GM18868 (cell line): ENCODE measurements around the gene SPECC1L.

Source experiments
- ATAC-seq: cut with Tn5 transposase; IDR thresholded peaks from one replicate; pipeline ENCODE4 v1.9.1; 2021; ENCODE audit warnings: mild to moderate bottlenecking, moderate library complexity; ENCODE audit not compliant: unreplicated experiment

SPECC1L gene

DNA sequence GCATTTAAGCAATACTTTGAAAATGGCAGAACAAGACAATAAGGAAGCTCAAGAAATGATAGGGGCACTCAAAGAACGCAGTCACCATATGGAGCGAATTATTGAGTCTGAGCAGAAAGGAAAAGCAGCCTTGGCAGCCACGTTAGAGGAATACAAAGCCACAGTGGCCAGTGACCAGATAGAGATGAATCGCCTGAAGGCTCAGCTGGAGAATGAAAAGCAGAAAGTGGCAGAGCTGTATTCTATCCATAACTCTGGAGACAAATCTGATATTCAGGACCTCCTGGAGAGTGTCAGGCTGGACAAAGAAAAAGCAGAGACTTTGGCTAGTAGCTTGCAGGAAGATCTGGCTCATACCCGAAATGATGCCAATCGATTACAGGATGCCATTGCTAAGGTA is 51.9 kb downstream of the SPECC1L start:
- ATAC-seq: no peak

- no peak for ATAC-seq
These were observed 52.6 kb downstream of the SPECC1L start for GRCh38 chr22:24323233-24323632.

GRCh38 chr22:24323695-24324094 is 53.1 kb downstream of the SPECC1L start:
- no peak for ATAC-seq

- no peak for ATAC-seq
These were observed 53.5 kb downstream of the SPECC1L start for GRCh38 chr22:24324137-24324536.

- no peak for ATAC-seq
These were observed 54.6 kb downstream of the SPECC1L start for GRCh38 chr22:24325105-24325757.

GRCh38 chr22:24326266-24326665 is 55.6 kb downstream of the SPECC1L start:
- no peak for ATAC-seq

DNA sequence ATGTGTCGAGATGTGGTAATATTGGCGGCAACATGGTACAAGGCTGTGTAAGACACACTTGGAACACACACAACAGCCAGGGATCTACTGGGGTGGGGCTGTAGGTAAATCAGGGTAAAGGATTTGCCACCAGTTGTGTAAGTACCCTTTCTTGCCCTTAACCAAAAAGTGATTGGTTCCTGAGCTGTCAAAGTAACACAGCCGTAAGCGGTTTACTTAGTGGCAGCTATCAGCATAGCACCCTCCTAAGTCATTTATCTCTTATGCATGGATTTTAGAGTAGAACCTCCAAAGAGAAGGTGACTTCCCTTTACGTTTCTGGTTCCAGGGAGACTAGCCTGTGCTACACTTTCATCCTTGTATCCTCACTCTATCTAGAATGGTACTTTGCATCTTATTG is 57.2 kb downstream of the SPECC1L start:
- no peak for ATAC-seq

DNA sequence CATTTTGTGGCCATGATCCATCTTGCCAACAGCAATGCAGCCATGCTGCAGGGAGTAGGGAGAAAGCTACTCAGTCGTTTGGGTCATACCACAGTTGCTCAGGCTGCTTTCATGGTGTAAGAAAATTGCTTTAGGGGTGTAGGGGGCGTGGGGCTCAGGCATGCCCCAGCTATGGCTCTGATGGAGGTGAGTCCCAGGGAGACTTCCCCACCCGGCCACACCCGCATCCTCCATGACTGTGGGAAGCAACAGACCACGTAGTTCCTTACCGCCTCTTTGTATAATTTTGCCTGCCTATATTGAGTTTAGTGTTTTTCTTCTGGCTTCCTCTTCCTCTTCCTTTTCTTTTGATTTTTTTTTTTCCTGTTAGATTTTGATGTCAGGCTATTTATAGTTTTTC is 58.8 kb downstream of the SPECC1L start:
- no peak for ATAC-seq

- no peak for ATAC-seq
These were observed 60.0 kb downstream of the SPECC1L start for GRCh38 chr22:24330636-24331035.

DNA sequence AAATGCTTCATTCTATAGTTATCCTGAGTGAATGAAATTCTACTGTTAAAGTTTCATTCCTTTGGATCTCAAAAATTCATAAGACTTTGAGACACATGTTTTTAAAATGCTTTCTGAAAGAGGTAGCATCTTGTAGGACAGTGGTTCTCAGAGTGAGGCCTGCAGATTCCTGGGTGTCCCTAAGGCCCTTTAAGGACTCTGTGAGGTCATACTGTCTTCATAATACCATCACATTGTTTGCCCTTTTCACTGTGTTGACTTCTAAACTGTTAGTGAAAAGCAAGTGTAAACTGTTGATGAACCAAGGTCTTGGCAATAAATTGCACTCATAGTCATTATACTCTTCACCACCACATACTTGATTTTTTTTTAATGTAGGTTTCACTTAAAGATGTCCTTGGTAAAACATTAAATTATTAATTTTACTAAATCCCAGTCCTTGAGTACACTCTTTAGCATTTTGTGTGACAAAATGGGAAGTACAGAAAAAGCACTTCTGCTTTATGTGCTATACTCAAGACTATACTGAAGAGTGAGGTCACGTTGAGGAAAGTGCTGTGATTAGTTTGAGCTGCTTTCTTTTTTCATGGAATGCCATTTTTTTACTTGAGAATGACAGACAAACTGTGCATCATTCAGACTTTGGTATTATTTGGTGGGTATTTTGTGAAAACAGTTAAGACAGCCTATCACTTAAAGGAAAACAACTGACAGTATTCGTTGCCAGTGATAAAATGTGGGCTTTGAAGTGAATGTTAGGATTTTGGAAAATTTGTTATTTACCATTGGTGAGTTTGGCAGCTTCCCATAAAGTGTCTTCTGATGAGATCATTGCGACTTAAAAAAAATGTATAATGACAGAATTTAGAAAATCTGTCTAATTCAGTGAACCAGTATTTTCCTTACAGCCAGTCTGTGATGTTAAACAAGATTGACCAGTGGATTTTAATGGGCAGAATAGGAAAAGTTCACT is 61.1 kb downstream of the SPECC1L start:
- no peak for ATAC-seq

- no peak for ATAC-seq
These were observed 62.7 kb downstream of the SPECC1L start for GRCh38 chr22:24333301-24333700.

- ATAC-seq: no peak
These were observed 64.9 kb downstream of the SPECC1L start for GRCh38 chr22:24335496-24335895.

GRCh38 chr22:24337894-24338645 is 67.4 kb downstream of the SPECC1L start:
- ATAC-seq: no peak

DNA sequence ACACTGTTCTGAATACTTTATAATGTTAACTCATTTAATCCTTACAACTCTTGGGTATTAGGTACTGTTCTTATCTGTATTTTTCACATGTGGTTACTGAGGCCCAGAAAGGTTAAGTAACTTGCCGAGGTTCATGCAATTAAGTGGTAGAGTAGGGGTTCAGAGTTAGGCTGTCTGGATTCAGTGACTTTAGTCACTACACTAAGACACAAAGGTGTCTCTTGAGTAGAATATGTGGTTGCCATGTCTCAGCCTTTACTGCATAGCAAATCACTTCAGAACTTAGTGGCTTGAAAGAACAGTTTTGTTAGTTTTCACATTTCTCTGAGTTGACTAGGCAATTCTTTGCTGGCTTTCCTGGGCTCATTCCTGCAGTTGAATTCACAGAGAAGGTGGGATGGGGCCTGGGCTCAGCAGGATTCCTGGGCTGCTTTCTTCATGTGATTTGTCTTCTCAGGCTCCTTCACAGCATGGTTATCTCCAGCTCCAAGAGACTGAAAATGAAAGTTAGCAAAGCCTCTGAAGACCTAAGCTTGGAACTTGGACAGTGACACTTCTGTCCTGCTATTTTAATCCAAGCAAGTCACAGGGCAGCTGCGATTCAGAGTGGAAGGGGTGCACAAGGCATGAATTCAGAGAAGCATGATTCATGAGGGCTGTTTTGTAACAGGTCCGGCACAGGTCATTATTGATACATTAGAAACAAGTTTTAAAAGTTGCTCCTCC is 68.3 kb downstream of the SPECC1L start:
- no peak for ATAC-seq

GRCh38 chr22:24339452-24339747 is 68.8 kb downstream of the SPECC1L start:
- no peak for ATAC-seq

- ATAC-seq: no peak
These were observed 71.0 kb downstream of the SPECC1L start for GRCh38 chr22:24341627-24342026.

DNA sequence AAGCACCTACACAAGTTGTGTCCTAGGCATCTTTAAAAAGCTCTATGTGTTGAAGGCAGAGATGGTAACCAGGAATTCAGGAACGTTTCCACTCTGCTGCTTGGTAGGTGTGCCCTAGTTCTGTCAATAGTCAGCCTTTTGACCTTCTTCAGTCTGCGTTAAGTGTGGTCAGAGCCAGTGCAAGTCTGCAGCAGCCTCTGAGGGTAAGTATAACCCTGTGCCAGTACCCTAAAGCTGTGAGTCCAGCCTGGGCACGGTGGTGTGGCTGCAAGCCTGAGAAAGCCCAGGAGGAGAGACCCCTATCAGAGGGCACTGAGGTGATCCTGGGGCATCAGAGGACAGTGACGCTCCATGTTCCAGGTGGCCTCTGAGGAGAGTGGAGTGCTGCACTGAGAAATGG is 80.0 kb downstream of the SPECC1L start:
- no peak for ATAC-seq

DNA sequence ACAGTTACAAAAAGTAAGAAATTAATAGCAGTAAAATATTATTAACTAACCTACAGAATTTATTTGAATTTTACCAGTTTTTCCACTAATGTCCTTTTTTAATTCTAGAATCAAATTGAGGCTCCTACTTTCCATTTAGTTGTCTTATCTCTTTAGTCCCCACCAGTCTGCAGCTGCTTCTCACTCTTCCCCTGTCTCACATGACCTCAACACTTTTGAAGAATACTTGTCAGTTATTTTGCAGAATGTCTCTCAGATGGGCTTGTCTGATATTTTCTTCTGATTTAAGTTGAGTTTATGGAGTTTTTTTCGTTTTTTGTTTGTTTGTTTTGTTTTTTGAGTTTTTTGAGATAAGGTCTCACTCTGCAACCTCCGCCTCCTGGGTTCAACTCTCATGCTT is 82.5 kb downstream of the SPECC1L start:
- no peak for ATAC-seq

GRCh38 chr22:24355574-24355973 is 84.9 kb downstream of the SPECC1L start:
- ATAC-seq: no peak

GRCh38 chr22:24357547-24357946 is 86.9 kb downstream of the SPECC1L start:
- ATAC-seq: no peak
